Neuron (in vitro differentiated cells): ENCODE results near the gene EMP2.

ENCODE experiments used
- H2AFZ ChIP-seq: one replicate; pipeline ENCODE4 v1.6.1; 2013; ENCODE audit warnings: low read depth, mild to moderate bottlenecking, inconsistent platforms, low read length, moderate library complexity
- H3K27me3 ChIP-seq: one replicate; pipeline ENCODE4 v1.6.1; 2013; ENCODE audit warnings: low read length; ENCODE audit not compliant: insufficient read depth
- H3K36me3 ChIP-seq: one replicate; pipeline ENCODE4 v1.6.1; 2013; ENCODE audit warnings: low read length; ENCODE audit not compliant: insufficient read depth
- H3K4me1 ChIP-seq: one replicate; pipeline ENCODE4 v1.6.1; 2013; ENCODE audit warnings: low read length; ENCODE audit not compliant: insufficient read depth
- H3K4me3 ChIP-seq: 2 replicates; pipeline ENCODE4 v1.5.1; 2013; ENCODE audit warnings: mild to moderate bottlenecking, low read length, moderate library complexity
- H3K9me3 ChIP-seq: one replicate; pipeline ENCODE4 v1.6.1; 2013; ENCODE audit warnings: low read length

The EMP2 gene

GRCh38 chr16:10601444-10602408 lies 21.3 kb upstream of the EMP2 start:
- no peaks in the 10 kb centered on the region for H3K36me3 ChIP-seq
- H3K4me3 ChIP-seq, result no peak overlapping the region
- peaks cover 2% of the 10 kb centered on the region for H3K9me3 ChIP-seq
- no peaks in the 10 kb centered on the region for H3K4me1 ChIP-seq
- H3K27me3 ChIP-seq, result peaks cover 14% of the 10 kb centered on the region
- H2AFZ ChIP-seq, result no peak overlapping the region

GRCh38 chr16:10600782-10601443 lies 20.5 kb upstream of the EMP2 start:
- peaks cover 14% of the 10 kb centered on the region for H3K27me3 ChIP-seq
- H2AFZ ChIP-seq, result no peak overlapping the region
- no peaks in the 10 kb centered on the region for H3K4me1 ChIP-seq
- H3K4me3 ChIP-seq, result no peak overlapping the region
- no peaks in the 10 kb centered on the region for H3K36me3 ChIP-seq
- peaks cover 2% of the 10 kb centered on the region for H3K9me3 ChIP-seq

DNA sequence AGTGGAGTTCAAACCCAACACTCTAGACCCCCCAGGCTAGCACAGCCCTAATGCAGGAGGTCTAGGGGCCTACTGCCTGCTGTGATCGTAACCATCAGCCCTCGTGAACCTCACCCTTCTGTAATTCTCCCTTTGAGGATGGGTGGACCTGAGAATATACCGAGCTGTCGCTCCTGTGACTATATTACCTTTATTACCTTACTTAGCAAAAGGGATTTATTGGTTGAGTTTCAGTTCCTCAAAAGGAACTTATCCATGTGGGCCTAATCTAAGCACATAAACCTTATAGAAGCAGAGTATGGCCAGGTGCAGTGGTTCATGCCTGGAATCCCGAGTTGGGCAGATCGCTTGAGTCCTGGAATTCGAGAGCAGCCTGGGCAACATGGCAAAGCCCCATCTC lies 19.2 kb upstream of the EMP2 start:
- Histone ChIP-seq H3K36me3 (no peaks in the 10 kb centered on the region), H3K27me3 (peaks cover 14% of the 10 kb centered on the region), H2AFZ (no peak overlapping the region), H3K4me1 (no peaks in the 10 kb centered on the region), H3K9me3 (peaks cover 2% of the 10 kb centered on the region), H3K4me3 (no peak overlapping the region)

- no peaks in the 10 kb centered on the region for H3K4me1 ChIP-seq
- H2AFZ ChIP-seq, result no peak overlapping the region
- H3K36me3 ChIP-seq, result no peaks in the 10 kb centered on the region
- peaks cover 10% of the 10 kb centered on the region for H3K27me3 ChIP-seq
- no peak overlapping the region for H3K4me3 ChIP-seq
- H3K9me3 ChIP-seq, result peaks cover 2% of the 10 kb centered on the region
Measured at GRCh38 chr16:10598157-10598556, 17.8 kb upstream of the EMP2 start.

GRCh38 chr16:10597187-10597601 lies 16.8 kb upstream of the EMP2 start:
- Histone ChIP-seq H3K27me3 (peaks cover 9% of the 10 kb centered on the region), H3K4me3 (no peak overlapping the region), H2AFZ (no peak overlapping the region), H3K4me1 (no peaks in the 10 kb centered on the region), H3K9me3 (no peaks in the 10 kb centered on the region), H3K36me3 (no peaks in the 10 kb centered on the region)

DNA sequence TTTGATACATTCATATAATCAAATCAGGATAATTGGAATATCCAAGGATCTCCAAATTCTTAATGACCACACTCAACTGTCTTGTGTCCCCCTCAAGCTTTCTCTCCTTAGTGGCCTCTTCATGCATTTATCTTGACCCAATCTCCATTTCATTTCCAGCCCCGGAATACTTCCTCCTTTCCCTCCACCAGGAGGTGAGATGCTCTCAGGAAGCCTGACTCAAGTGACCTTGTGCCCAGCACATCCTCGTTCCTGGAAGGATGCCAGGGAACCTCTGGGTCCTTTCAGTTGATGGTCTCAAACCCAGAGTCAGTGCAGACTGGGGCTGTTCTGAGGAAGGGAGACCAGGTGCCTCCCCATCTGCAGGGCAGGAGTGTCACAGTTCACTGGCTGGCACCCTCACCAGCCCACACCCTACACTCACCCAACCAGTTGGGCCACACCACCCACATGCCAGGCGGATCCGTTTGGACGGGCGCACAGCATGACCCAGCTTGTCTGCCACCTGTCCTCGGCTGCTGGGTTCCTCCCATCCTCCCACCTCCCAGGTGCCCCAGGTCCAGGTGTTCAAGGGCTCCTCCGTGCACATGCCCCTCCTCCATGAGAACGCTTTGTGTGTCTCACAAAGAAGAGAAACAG lies 14.0 kb upstream of the EMP2 start:
- H3K9me3 ChIP-seq, result no peaks in the 10 kb centered on the region
- H3K27me3 ChIP-seq, result peaks cover 7% of the 10 kb centered on the region
- no peak overlapping the region for H2AFZ ChIP-seq
- no peak overlapping the region for H3K4me3 ChIP-seq
- H3K36me3 ChIP-seq, result no peaks in the 10 kb centered on the region
- no peaks in the 10 kb centered on the region for H3K4me1 ChIP-seq

DNA sequence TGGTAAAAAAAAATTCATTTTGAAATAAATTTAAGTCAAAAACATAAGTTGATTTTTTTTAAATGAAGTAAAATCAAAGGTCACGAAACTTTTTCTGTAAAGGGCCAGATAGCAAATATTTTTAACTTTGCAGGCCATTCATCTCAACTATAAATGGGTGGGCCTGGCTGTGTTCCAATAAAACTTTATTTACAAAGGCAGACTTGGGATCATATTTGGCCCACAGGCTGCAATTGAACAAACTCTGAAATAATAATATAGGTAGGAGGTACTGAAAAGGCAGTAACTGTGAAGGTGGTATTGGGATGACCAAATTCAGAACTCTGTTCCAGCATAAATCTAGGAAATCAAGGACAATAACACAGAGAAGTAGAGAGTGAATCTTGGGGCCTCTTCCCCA lies 12.2 kb upstream of the EMP2 start:
- H2AFZ ChIP-seq, result no peak overlapping the region
- no peak overlapping the region for H3K4me3 ChIP-seq
- no peaks in the 10 kb centered on the region for H3K4me1 ChIP-seq
- no peaks in the 10 kb centered on the region for H3K9me3 ChIP-seq
- peaks cover 7% of the 10 kb centered on the region for H3K27me3 ChIP-seq
- no peaks in the 10 kb centered on the region for H3K36me3 ChIP-seq

GRCh38 chr16:10590342-10590741 lies 9.9 kb upstream of the EMP2 start:
- H3K4me3 ChIP-seq, result no peak overlapping the region
- H3K9me3 ChIP-seq, result no peaks in the 10 kb centered on the region
- H3K27me3 ChIP-seq, result peaks cover 7% of the 10 kb centered on the region
- no peak overlapping the region for H2AFZ ChIP-seq
- no peaks in the 10 kb centered on the region for H3K36me3 ChIP-seq
- H3K4me1 ChIP-seq, result no peaks in the 10 kb centered on the region

GRCh38 chr16:10589109-10589508 lies 8.7 kb upstream of the EMP2 start:
- Histone ChIP-seq H3K4me3 (no peak overlapping the region), H3K4me1 (no peaks in the 10 kb centered on the region), H3K36me3 (no peaks in the 10 kb centered on the region), H3K27me3 (peaks cover 7% of the 10 kb centered on the region), H2AFZ (no peak overlapping the region), H3K9me3 (no peaks in the 10 kb centered on the region)

- Histone ChIP-seq H3K4me1 (no peaks in the 10 kb centered on the region), H2AFZ (no peak overlapping the region), H3K36me3 (no peaks in the 10 kb centered on the region), H3K9me3 (no peaks in the 10 kb centered on the region), H3K4me3 (no peak overlapping the region), H3K27me3 (peaks cover 5% of the 10 kb centered on the region)
Measured at GRCh38 chr16:10587622-10588021, 7.2 kb upstream of the EMP2 start.

GRCh38 chr16:10584981-10585438 lies 4.6 kb upstream of the EMP2 start:
- H2AFZ ChIP-seq, result no peak overlapping the region
- H3K36me3 ChIP-seq, result no peaks in the 10 kb centered on the region
- peaks cover 4% of the 10 kb centered on the region for H3K4me1 ChIP-seq
- H3K9me3 ChIP-seq, result no peaks in the 10 kb centered on the region
- H3K4me3 ChIP-seq, result no peak overlapping the region
- H3K27me3 ChIP-seq, result no peaks in the 10 kb centered on the region

GRCh38 chr16:10583269-10583668 lies 2.9 kb upstream of the EMP2 start:
- H3K4me3 ChIP-seq, result no peak overlapping the region
- H2AFZ ChIP-seq, result no peak overlapping the region
- no peaks in the 10 kb centered on the region for H3K9me3 ChIP-seq
- no peaks in the 10 kb centered on the region for H3K36me3 ChIP-seq
- H3K4me1 ChIP-seq, result peaks cover 8% of the 10 kb centered on the region
- no peaks in the 10 kb centered on the region for H3K27me3 ChIP-seq

DNA sequence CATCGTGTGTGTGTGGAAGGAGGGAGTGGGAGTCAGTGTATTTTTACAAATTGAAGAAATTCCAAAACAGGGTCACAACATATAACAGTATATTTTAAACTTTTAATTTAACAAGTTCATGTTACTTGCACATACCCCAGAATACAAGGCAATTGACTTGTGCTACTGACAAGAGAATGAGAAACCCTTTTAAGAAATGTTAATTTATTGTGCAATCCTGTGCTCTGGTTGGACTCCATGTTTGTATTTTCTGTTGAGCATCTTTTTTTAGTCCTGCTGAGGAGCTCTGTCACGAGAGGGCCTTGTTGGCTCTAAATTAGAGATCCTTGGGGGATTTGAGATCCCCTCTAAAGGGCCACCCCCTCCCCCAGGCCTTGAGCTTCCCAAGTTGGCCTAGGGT lies 1.1 kb upstream of the EMP2 start:
- no peaks in the 10 kb centered on the region for H3K9me3 ChIP-seq
- H3K4me3 ChIP-seq, result no peak overlapping the region
- no peak overlapping the region for H2AFZ ChIP-seq
- no peaks in the 10 kb centered on the region for H3K36me3 ChIP-seq
- no peaks in the 10 kb centered on the region for H3K27me3 ChIP-seq
- H3K4me1 ChIP-seq, result peaks cover 16% of the 10 kb centered on the region
